ENCODE results near the gene USP25.

Gene USP25

DNA sequence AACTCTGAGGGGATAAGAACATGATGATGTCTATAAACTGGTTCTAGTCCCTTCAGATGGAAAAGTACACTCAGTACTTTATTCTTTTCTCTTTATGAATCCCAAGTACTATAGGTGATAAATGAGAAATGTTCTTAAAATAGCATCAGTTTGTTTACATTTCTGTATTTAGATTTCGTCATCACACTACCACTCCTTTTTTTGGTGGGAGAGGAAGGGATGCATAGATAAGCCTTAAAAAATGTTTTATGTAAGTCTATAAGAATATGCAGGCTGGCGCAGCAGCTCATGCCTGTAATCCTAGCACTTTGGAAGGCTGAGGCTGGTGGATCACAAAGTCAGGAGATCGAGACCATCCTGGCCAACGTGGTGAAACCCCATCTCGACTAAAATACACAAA is 144.8 kb downstream of the USP25 start:
- no peak for DNase-seq

DNA sequence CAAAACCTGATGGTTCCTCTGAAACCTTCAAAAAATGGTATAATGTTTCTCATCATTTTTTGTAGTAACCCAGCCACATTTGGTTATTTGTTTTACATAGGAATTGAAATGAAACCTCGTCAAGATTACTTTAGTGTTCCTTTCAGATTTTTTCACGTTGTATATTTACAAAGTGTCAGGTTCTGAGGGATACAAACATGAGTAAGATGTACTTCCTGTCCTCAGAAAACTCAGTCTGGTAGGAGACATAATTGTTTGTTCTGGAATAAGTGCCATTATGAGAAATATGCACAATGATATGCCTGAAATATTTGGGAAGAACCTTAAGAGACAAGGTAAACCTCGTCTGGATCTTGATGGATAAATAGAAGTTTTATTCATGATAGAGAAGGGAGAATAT is 145.5 kb downstream of the USP25 start:
- no peak for DNase-seq

DNA sequence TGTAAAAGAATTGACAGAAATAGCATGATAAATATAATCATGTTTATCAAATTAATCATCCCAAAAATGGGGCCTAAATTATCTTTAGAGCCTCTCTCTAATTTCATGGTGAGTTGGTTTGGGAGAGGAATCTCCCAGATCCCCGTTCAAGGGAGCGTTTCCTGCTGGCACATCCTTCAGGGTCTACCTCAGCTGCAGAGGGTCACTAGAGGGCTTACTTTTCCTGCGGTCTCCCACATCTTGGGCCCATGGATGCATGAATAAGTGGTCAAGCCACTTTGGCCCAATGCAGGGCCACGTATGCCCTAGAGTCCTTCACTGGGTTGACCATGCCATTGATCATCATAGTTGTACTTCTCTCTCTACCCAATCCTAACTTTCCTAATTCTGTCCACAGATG is 164.1 kb downstream of the USP25 start:
- DNase-seq, result no peak

DNA sequence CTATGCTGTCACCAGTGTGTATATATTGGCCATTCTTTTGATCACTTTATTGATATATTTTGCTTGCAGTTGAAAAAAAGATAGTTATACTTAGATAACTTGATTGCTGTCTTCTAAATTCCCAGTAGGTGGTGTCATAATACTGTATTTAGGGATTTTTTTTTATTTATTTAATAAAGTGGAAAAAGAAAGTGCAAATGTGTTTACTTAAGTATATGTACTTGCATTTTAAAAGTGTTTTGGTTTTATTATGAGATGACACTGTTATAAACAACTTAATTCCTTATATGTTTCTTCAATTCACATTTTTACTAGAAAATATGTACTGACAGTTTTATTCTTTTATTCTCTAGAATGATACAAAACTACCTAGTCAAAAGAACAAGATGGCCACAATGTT is 164.8 kb downstream of the USP25 start:
- DNase-seq, result no peak

DNA sequence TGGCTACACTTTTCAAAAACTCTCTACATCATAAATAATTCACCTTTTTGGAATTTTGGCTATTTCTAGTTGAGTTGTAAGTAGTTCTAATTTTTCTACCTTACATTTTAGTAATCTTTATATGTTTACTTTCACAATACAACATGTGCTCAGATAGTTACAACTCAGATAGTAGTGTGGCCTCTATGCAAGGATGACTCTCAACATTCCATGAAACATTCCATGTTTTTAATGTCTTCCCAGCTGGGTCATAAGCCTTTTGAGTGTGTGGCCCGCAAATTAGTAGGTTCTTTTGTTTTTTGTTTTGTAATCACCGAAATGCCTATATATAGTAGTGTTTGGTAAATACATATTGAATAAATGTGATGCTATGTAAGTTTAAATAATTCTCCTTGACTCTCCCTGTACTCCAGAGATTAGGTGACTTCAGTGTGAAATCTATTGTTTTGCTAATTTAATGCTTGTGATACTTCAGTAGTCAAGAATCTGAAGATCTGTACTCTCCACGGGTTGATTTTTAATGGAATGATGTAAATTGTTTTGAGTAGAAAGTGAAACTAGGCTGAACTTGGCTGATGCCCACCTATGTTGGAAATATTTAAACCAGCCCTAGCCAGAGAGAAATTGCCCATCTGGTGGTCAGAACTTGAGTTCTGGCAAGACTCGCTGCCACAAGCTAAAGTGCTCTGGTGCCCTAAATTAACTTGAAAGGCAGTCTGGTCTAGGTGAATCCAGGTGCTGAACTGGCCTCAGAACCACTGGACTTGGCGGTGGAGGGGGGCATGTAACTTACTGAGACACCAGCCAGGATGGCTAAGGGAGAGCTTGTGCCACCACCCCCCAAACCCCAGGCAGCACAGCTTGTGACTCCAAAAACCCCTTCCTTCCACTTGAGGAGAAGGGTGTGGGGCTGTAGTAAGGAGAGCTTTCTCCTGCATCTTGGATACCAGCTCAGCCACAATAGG is 165.6 kb downstream of the USP25 start:
- no peak for DNase-seq

DNA sequence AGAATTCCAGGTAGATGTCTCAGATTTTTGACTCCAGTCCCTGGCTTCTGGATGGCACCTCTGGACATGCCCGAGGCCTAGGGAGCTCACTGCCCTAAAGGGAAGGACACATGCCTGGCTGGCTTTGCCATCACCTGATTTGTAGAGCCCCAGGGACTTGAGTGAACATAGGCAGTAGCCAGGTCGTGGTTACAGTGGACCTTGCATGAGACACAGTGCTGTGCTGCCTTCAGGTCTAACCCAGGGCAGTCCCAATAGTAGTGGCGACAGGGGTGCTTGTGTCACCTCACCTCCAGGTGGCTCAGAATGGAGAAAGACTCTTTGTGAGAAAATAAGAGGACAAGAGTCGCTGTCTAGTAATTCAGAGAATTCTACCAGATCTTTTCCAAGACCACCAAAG is 166.7 kb downstream of the USP25 start:
- no peak for DNase-seq

DNA sequence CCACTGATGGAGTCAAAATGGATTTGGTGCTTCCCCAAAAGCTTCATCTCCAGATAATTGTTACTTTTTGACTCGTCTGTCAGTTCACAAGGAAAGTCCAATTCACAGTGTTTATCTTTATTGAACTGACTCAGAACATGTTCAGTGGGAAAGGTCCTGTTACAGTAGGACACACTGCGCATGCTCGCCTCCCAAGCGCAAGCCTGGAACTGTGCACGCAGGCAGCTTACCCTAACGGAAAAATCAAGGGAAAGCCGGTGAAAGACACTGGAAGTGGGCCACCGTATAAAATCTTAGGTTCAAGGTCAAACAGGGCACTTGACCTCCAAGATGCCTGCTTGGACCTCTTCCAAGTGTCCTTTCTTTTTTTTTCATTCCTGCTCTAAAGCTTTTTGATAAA is 174.6 kb downstream of the USP25 start:
- no peak for DNase-seq

DNA sequence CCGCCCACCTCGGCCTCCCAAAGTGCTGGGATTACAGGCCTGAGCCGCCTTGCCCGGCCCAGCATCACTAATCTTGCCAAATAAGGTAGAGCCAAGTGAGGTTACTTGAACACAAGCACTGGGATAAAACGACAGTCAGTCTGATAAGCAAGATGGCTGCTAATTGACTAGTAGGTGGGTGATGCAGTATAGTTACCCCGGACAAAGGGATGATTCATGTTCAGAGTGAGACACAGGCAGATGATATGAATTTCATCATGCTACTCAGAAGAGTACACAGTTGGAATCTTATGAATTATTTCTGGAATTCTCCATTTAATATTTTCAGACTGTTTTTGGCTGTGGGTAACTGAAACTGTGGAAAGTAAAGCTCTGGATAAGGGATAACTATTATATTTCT is 178.4 kb downstream of the USP25 start:
- no peak for DNase-seq

DNA sequence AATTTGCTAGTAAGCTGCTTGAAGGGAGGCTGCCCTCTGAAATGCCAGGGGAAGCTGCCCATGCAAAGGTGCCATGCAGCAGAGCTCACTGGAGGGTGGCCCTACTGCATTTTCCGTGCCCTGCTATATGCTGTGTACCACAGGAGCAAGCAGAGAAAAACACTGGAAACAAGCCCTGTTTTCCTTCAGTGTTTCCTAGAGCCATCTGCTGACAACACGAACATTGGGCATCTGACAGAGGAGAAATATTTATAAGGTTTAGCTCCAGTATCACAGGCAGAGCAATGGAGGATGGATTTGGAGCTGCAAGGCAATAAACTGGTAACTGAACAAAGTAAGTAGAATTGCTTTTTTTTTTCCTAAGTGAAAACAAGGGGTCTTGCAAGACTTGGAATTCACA is 198.4 kb downstream of the USP25 start:
- DNase-seq, result no peak

DNA sequence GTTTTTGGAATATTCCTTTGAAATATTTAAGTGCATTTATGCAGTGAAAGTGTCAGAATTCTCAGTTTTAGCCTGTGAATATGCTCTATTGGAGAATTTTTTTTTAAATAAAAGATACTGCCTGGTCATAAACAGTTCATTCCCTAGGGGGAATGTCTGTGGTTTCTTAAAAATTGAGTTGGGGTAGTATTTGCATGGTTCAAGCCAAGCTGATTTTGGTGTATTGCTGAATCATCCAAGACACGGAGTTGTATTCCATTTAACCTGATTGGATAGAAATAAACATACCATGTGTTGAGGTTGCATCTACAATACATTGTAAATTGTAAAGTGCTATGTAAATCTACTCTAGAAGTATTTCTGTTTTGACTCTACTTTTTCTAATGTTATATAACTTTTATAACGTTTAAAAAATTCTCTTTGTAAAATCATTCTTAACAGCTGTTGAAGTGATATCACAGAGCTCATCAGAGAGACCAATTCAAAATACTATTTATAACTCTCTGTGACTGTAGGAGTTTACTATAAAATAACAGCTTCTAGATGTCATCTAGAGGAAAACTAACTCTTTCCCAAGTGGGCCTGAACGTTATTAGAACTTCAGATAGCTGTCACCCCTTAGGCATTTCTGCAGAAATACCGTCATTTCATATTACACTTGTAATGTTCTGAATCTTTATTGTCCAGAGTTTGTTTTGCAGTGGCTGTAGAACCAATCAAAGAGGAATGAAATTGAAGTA is 199.1 kb downstream of the USP25 start:
- DNase-seq, result no peak

DNA sequence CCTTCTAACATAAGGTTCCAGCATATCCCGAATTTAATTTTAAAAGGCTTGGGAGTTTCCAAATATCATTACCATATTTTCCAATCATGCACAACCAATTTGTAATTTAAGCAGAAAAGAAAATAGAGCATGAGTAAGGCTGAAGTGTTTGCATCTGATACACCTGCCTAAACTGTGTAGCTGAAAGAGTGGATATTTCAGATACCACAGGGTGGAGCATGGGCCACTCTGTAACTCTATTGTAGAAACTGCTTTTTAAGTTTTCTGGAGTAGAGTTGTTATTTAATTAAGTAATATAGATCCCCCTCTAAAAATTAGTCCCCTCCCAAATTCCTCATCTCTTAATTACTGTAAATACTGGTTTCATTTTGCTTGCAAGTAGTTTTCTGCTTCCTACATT is 199.8 kb downstream of the USP25 start:
- no peak for DNase-seq
